ENCODE results near the gene WRAP73.

DNA sequence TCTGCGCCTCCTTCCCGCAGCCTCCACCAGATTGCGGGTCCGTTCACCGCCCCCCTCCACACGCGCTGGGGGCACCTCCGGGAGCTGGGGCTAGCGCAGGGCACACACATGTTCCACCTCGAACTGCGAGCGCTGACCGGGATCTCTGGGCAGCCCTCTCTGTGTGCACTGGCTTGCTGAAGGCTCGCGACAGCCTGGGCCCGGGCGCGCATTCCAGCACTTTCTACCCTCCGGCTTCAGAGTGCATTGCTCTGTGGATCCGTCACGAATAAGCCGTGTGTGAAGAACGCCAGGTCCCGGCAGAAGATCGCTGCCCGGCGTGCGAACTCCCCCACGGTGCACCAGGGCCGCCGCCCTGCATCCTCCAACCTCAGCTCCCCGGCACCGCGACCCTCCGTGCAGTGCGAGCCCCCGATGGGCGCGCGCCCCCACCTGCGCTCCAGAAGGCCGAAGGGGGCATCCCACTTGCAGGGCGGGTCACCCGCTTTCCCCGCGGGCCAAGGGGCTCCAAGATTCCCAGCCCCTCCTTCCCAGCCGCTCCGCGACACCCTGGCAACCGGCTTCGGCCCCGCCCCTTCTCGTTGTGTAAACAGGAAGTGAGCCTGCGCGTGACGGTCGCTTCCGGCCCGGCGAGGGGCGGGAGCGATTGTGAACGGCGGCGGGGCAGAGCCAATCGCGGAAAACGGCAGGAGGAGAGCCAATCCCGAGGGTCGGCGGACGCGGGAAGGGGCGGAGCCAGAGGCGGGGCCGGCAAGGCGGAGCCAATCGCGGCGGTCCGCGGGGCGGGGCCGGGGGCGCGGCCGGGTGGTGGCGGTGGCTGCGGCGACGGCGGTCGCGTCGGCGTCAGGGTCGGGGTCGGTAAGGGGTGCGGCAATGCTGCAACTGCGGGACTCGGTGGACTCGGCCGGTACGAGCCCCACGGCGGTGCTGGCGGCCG is 25.4 kb downstream of the WRAP73 start, which contains the start of gene TPRG1L:
- TF ChIP-seq, protein P1, sequence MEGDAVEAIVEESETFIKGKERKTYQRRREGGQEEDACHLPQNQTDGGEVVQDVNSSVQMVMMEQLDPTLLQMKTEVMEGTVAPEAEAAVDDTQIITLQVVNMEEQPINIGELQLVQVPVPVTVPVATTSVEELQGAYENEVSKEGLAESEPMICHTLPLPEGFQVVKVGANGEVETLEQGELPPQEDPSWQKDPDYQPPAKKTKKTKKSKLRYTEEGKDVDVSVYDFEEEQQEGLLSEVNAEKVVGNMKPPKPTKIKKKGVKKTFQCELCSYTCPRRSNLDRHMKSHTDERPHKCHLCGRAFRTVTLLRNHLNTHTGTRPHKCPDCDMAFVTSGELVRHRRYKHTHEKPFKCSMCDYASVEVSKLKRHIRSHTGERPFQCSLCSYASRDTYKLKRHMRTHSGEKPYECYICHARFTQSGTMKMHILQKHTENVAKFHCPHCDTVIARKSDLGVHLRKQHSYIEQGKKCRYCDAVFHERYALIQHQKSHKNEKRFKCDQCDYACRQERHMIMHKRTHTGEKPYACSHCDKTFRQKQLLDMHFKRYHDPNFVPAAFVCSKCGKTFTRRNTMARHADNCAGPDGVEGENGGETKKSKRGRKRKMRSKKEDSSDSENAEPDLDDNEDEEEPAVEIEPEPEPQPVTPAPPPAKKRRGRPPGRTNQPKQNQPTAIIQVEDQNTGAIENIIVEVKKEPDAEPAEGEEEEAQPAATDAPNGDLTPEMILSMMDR (IDR thresholded peaks at IDR 0.05): no peak
- peak; percentile 29 for TF ChIP-seq POLR2A (IDR thresholded peaks at IDR 0.05)

Data from right lobe of liver (tissue), 4 donors.